IMR-90 (cell line): ENCODE results near the gene C10orf90. TPM values are rescaled to one million over a fixed set of nuclear protein-coding genes. Genes with fewer than 3 reads are reported as not detected.

Experiments used
- ATAC-seq: fragments of 200-7000 bp; cut with Tn5 transposase; 2 replicates; pipeline ENCODE4 v1.9.1; 2020; ENCODE audit warnings: low read depth, mild to moderate bottlenecking, moderate library complexity
- BruUV-seq: library from RNA; stranded (reverse); fragments of 400-500 nt; replicated peaks from 2 replicates; lab custom pipeline; 2021; lab: Mats Ljungman, UMichigan
- CTCF ChIA-PET: fragments of 300-600 bp; formaldehyde crosslinking; extraction: SDS; loops from one replicate; lab custom pipeline; 2021; ENCODE audit warnings: antibody characterized with exemption; lab: Yijun Ruan, JAX
- POLR2A ChIA-PET: fragments of 300-600 bp; sonication (Branson Sonifier 250); formaldehyde crosslinking; loops from one replicate; lab custom pipeline; 2022; ENCODE audit warnings: antibody characterized with exemption; ENCODE audit not compliant: unreplicated experiment; lab: Charles Lee
- DNase-seq: peaks from one replicate; pipeline ENCODE4 v3.0.0; 2013
- H2AFZ ChIP-seq: replicated peaks from 2 replicates; pipeline ENCODE3; 2013; ENCODE audit warnings: low read length, mild to moderate bottlenecking; ENCODE audit not compliant: poor library complexity
- H2AK5ac ChIP-seq: 2 replicates; pipeline ENCODE4 v1.6.1; 2013; ENCODE audit warnings: low read depth, low read length, inconsistent platforms
- H2AK9ac ChIP-seq: replicated peaks from 2 replicates; pipeline ENCODE3; 2013; ENCODE audit warnings: mild to moderate bottlenecking, low read depth, low read length, moderate library complexity; ENCODE audit not compliant: poor library complexity
- H2BK120ac ChIP-seq: 2 replicates; pipeline ENCODE4 v1.6.1; 2013; ENCODE audit warnings: low read depth, low read length, inconsistent platforms
- H2BK15ac ChIP-seq: 3 replicates; pipeline ENCODE4 v1.6.1; 2013; ENCODE audit warnings: low read depth, low read length, inconsistent platforms
- H2BK20ac ChIP-seq: 2 replicates; pipeline ENCODE4 v1.6.1; 2013; ENCODE audit warnings: low read depth, mild to moderate bottlenecking, inconsistent platforms, low read length, moderate library complexity
- H2BK5ac ChIP-seq: 2 replicates; pipeline ENCODE4 v1.6.1; 2013; ENCODE audit warnings: mild to moderate bottlenecking, low read depth, low read length, inconsistent platforms; ENCODE audit not compliant: poor library complexity, severe bottlenecking
- H3K14ac ChIP-seq: replicated peaks from 2 replicates; pipeline ENCODE4 v1.6.1; 2013; ENCODE audit warnings: low read depth, low read length, inconsistent platforms
- H3K18ac ChIP-seq: 2 replicates; pipeline ENCODE4 v1.6.1; 2013; ENCODE audit warnings: low read depth, low read length, control low read depth
- H3K23ac ChIP-seq: 2 replicates; pipeline ENCODE4 v1.6.1; 2013; ENCODE audit warnings: low read depth, low read length, inconsistent platforms
- H3K27ac ChIP-seq: 2 replicates; pipeline ENCODE4 v1.5.1; 2013; ENCODE audit warnings: mild to moderate bottlenecking, control low read depth, low read length; ENCODE audit not compliant: insufficient read depth
- H3K27me3 ChIP-seq: 2 replicates; pipeline ENCODE4 v1.6.1; 2013; ENCODE audit warnings: low read length; ENCODE audit not compliant: control insufficient read depth, insufficient read depth
- H3K36me3 ChIP-seq: 2 replicates; pipeline ENCODE4 v1.6.1; 2013; ENCODE audit warnings: low read length, mixed read lengths; ENCODE audit not compliant: control insufficient read depth, insufficient read depth
- H3K4ac ChIP-seq: 2 replicates; pipeline ENCODE4 v1.6.1; 2013; ENCODE audit warnings: low read depth, low read length, inconsistent platforms
- H3K4me1 ChIP-seq: 2 replicates; pipeline ENCODE4 v1.6.1; 2013; ENCODE audit warnings: low read length, mixed read lengths; ENCODE audit not compliant: control insufficient read depth, insufficient read depth
- H3K4me2 ChIP-seq: 2 replicates; pipeline ENCODE4 v1.6.1; 2013; ENCODE audit warnings: low read depth, mild to moderate bottlenecking, control low read depth, low read length, moderate library complexity
- H3K4me3 ChIP-seq: 2 replicates; pipeline ENCODE4 v1.5.1; 2013; ENCODE audit warnings: low read depth, mild to moderate bottlenecking, control low read depth, low read length, moderate library complexity; ENCODE audit not compliant: insufficient read depth
- H3K56ac ChIP-seq: 2 replicates; pipeline ENCODE4 v1.6.1; 2013; ENCODE audit warnings: low read length, inconsistent platforms; ENCODE audit not compliant: insufficient read depth; ENCODE audit errors: extremely low read depth
- H3K79me1 ChIP-seq, 2 experiments: 2 replicates each; pipeline ENCODE4 v1.6.1; 2013; ENCODE audit warnings: low read length in 2 of 2, inconsistent platforms in 1 of 2, low read depth in 1 of 2
- H3K9ac ChIP-seq: 2 replicates; pipeline ENCODE4 v1.6.1; 2013; ENCODE audit warnings: low read depth, low read length, control low read depth
- H3K9me1 ChIP-seq: 2 replicates; pipeline ENCODE4 v1.6.1; 2013; ENCODE audit warnings: low read length, inconsistent platforms; ENCODE audit not compliant: insufficient read depth
- H3K9me3 ChIP-seq: 2 replicates; pipeline ENCODE4 v1.6.1; 2013; ENCODE audit warnings: low read length; ENCODE audit not compliant: control insufficient read depth, insufficient read depth
- H4K20me1 ChIP-seq: 2 replicates; pipeline ENCODE4 v1.6.1; 2013; ENCODE audit warnings: low read length, inconsistent platforms; ENCODE audit not compliant: insufficient read depth
- H4K5ac ChIP-seq: 2 replicates; pipeline ENCODE4 v1.6.1; 2013; ENCODE audit warnings: mild to moderate bottlenecking, low read depth, low read length, control low read depth
- H4K8ac ChIP-seq, 2 experiments: 2 replicates each; pipeline ENCODE4 v1.6.1; 2013; ENCODE audit warnings: low read depth in 2 of 2, low read length in 2 of 2, control low read depth in 1 of 2, inconsistent platforms in 1 of 2
- H4K91ac ChIP-seq: 2 replicates; pipeline ENCODE4 v1.6.1; 2013; ENCODE audit warnings: low read depth, low read length, inconsistent platforms; ENCODE audit not compliant: insufficient read depth
- CEBPB ChIP-seq: IDR thresholded peaks from 2 replicates; pipeline ENCODE4 v1.6.1; 2012; ENCODE audit warnings: low read depth, low read length, improper control_type of control experiment
- FOS ChIP-seq: fragments of 150-350 bp; IDR thresholded peaks from 2 replicates; pipeline ENCODE4 v1.6.1; 2016; ENCODE audit warnings: low read depth, low read length
- MAZ ChIP-seq: IDR thresholded peaks from 2 replicates; pipeline ENCODE4 v1.6.1; 2012; ENCODE audit warnings: low read depth, mild to moderate bottlenecking, low read length, improper control_type of control experiment, moderate library complexity, borderline replicate concordance
- POLR2A ChIP-seq: IDR thresholded peaks from 2 replicates; pipeline ENCODE4 v1.6.1; 2012; ENCODE audit warnings: mild to moderate bottlenecking, low read depth, low read length
- SMC3 ChIP-seq: fragments of 150-350 bp; IDR thresholded peaks from 2 replicates; pipeline ENCODE4 v1.6.1; 2016; ENCODE audit warnings: low read depth, mild to moderate bottlenecking, antibody characterized with exemption, low read length, moderate library complexity
- WGBS, 2 experiments: methylation state at CpG; one replicate each; pipeline versions ENCODE4 v1.1.5 to v1.1.7; 2013; ENCODE audit warnings: missing lambda C conversion rate in 2 of 2; ENCODE audit not compliant: insufficient read length in 1 of 2; ENCODE audit errors: extremely low coverage in 2 of 2; 5-methylcytosine and 5-hydroxymethylcytosine counted together
- dilution Hi-C: fragments of 300-500 bp; cut with HindIII; formaldehyde crosslinking; loops from one replicate; pipeline ENCODE4 v1.14.3; 2018; ENCODE audit warnings: low sequenced_read_pairs; ENCODE audit not compliant: unreplicated experiment
- in situ Hi-C: fragments of 300-500 bp; cut with MboI; formaldehyde crosslinking; loops from 3 replicates; pipeline ENCODE4 v1.14.3; 2019; ENCODE audit warnings: low sequenced_read_pairs, inconsistent platforms, mixed read lengths
- intact Hi-C: fragments of 100-400 bp; cut with micrococcal nuclease; formaldehyde crosslinking; loops from 2 replicates; pipeline ENCODE4 v1.10.0; 2022
- polyA plus RNA-seq, 3 experiments: library from polyadenylated mRNA; depleted of rRNA; stranded (reverse); fragments of >200 nt; gene quantifications; 2 replicates each; pipeline ENCODE4 v1.2.3, GENCODE V29; 2012; ENCODE audit warnings: low replicate concordance in 1 of 3
- total RNA-seq: library from RNA; depleted of rRNA; stranded (reverse); fragments of >200 nt; gene quantifications from 2 replicates; pipeline ENCODE4 v1.2.3, GENCODE V29; 2012
- TF ChIP-seq, protein P1 (sequence below): conservative IDR thresholded peaks from 2 replicates; pipeline ENCODE4 v1.5.1; 2012; ENCODE audit warnings: mild to moderate bottlenecking, low read depth, low read length, improper control_type of control experiment
- TF ChIP-seq, protein P2 (sequence below): fragments of 150-350 bp; IDR thresholded peaks from 2 replicates; pipeline ENCODE4 v1.6.1; 2017; ENCODE audit warnings: mild to moderate bottlenecking, antibody characterized with exemption, low read length, low read depth

The C10orf90 gene
- total and polyA plus RNA-seq, 2 of the 4 experiments (the other 2 are of a cell fraction) = 0.05 to 0.18 TPM

DNA sequence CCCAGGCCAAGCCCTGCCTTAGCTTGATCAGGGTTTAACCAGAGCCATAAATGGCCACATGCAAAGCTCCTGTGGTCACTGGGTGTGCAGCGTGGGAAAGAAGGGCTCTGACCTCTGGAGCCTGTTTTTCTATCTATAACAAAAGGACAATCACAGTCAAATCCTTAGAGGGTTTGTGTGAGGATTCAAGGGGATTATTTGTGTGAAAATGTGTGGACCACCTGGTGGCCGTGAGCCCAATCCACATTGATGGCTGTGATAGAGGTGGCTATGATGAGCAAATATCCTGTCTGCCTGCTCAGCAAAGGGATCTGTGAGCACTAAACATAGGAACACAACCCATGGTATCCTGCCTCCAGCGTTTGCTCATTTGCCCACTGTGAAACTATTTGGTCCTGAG, 107.1 kb downstream of the C10orf90 start:
- Histone ChIP-seq H3K27me3 (peaks cover 3% of the 10 kb centered on the region; the same call in 1 of the 2 replicates), H3K27ac (no peak overlapping the region), H2AK5ac (no peak overlapping the region), H3K18ac (no peak overlapping the region), H3K4me1 (no peaks in the 10 kb centered on the region), H4K20me1 (no peaks in the 10 kb centered on the region), H4K5ac (no peak overlapping the region), H3K36me3 (no peaks in the 10 kb centered on the region), H3K4me2 (no peak overlapping the region), H3K4me3 (no peak overlapping the region), H3K14ac (no peak overlapping the region), H2AFZ (no peak overlapping the region), H2BK15ac (no peak overlapping the region), H3K23ac (no peak overlapping the region), H3K9me3 (no peaks in the 10 kb centered on the region), H3K9me1 (no peaks in the 10 kb centered on the region), H3K56ac (no peak overlapping the region), H2BK120ac (no peak overlapping the region), H4K8ac (no peak overlapping the region), H3K4ac (no peak overlapping the region), H2AK9ac (no peak overlapping the region), H2BK20ac (no peak overlapping the region), H2BK5ac (no peak overlapping the region), H4K91ac (no peak overlapping the region), H3K79me1 (no peaks in the 10 kb centered on the region), H3K9ac (no peak overlapping the region)
- intact Hi-C loops (no loop called here), dilution Hi-C loops (no loop called here), in situ Hi-C loops (no loop called here)
- TF ChIP-seq POLR2A (no peak), MAZ (no peak), SMC3 (no peak), FOS (no peak), CEBPB (no peak)
- TF ChIP-seq, protein P1, sequence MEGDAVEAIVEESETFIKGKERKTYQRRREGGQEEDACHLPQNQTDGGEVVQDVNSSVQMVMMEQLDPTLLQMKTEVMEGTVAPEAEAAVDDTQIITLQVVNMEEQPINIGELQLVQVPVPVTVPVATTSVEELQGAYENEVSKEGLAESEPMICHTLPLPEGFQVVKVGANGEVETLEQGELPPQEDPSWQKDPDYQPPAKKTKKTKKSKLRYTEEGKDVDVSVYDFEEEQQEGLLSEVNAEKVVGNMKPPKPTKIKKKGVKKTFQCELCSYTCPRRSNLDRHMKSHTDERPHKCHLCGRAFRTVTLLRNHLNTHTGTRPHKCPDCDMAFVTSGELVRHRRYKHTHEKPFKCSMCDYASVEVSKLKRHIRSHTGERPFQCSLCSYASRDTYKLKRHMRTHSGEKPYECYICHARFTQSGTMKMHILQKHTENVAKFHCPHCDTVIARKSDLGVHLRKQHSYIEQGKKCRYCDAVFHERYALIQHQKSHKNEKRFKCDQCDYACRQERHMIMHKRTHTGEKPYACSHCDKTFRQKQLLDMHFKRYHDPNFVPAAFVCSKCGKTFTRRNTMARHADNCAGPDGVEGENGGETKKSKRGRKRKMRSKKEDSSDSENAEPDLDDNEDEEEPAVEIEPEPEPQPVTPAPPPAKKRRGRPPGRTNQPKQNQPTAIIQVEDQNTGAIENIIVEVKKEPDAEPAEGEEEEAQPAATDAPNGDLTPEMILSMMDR = no peak
- TF ChIP-seq, protein P2, sequence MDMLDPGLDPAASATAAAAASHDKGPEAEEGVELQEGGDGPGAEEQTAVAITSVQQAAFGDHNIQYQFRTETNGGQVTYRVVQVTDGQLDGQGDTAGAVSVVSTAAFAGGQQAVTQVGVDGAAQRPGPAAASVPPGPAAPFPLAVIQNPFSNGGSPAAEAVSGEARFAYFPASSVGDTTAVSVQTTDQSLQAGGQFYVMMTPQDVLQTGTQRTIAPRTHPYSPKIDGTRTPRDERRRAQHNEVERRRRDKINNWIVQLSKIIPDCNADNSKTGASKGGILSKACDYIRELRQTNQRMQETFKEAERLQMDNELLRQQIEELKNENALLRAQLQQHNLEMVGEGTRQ = no peak
- CTCF ChIA-PET = no interaction called here
- ATAC-seq (no peak), DNase-seq (no peak)
- POLR2A ChIA-PET = no interaction called here
- 40% methylated on average over 1 of the region's 3 CpGs; no CpG with 5 or more reads in 1 of the 2 experiments for WGBS, 2 experiments
- no TSS peak for BruUV-seq
